Skin of body (tissue), 2 donors: ENCODE results near the gene GRIA1. TPM values are rescaled to one million over a fixed set of nuclear protein-coding genes. Genes with fewer than 3 reads are reported as not detected.

ENCODE experiments used
- DNase-seq: peaks from one replicate; lab custom pipeline; 2025; lab: John Stamatoyannopoulos, UW
- total RNA-seq: library from RNA; depleted of rRNA; stranded (reverse); fragments of >200 nt; gene quantifications from one replicate; pipeline ENCODE4 v1.2.3, GENCODE V29; 2014

Gene GRIA1
- total RNA-seq, 1 donor from 2014 or later = 2.5 TPM

DNA sequence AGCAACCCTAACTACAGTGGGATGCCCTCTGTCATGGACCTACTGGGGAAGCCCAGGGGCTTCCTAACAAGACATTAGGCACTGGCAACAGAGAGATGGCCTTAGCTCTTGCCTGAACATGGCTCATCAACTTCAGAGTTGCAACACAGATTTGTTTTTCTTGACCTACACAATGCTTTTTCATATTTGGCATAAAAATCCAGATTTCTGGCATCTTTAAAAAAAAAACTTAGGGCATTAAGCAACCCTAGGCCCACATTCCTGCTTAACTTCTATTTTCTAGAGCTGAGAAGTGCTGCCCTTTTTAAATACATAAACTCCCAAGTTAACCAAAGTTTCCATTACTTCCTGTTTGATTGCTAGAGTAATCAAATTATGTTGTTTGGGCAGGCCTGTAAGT, 8.0 kb downstream of the GRIA1 start:
- DNase-seq = no peak

DNA sequence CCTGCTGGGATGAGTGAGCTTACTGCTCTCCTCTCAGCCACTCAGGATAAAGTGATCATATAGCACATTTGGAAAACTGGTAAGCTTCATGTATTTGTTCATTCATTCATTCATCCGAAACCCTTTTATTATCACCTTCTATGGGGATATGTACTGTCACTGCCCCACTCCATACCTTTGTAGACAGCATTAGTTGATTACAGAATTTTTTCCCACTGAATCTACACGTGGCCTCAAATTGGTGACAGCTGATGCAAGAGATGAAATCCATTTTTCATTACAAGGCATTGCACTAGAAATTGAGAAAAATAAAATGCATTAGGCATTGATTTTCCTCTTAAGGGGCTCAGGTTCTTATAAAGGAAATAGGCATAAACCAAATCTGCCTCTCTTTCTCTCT, 9.7 kb downstream of the GRIA1 start:
- no peak for DNase-seq

GRCh38 chr5:153504726-153505125, 14.3 kb downstream of the GRIA1 start:
- DNase-seq = no peak

DNA sequence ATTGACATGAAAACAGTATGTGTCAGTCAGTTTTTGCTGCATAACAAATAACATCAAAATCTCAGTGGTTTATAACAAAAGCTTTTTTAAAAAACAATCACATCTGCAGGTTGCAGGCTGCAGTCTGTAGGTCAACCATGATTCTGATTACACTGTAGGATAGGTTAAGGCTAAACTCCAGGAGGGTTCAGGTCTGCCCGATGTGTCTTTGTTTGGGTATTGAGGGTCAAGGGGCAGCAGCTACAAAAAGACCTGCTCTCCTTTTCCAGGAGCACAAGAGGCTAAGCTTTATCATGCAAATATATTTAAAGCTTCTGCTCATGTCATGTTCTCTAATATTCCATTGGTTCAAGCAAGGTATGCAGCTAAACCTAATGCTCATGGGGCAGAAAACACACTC, 18.2 kb downstream of the GRIA1 start:
- DNase-seq = no peak

- DNase-seq = no peak
These were observed 21.2 kb downstream of the GRIA1 start for GRCh38 chr5:153511622-153512021.

- DNase-seq = no peak
These were observed 22.7 kb downstream of the GRIA1 start for GRCh38 chr5:153513156-153513555.

GRCh38 chr5:153515301-153515700, 24.8 kb downstream of the GRIA1 start:
- DNase-seq = no peak

GRCh38 chr5:153516504-153517240, 26.2 kb downstream of the GRIA1 start:
- DNase-seq = no peak

- no peak for DNase-seq
These were observed 26.8 kb downstream of the GRIA1 start for GRCh38 chr5:153517241-153517611.

DNA sequence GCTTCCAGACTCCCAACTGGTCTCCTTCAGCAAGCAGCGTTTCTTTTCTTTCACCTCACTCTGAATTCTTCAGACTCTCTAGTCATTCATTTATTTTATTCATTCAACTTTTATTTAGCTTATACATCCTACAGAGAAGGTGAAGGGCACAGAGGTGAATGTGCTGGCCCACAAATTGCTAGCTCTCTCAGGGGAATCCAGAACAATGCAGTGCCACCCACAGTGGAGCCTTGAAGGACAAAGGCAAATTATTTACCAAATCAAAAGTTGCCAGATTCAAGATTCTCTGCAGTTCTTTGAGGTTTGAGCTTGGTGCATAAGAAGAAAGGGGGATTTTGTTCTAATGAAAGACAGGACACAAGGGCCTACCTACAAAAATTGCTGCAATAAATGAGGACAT, 29.7 kb downstream of the GRIA1 start:
- no peak for DNase-seq

DNA sequence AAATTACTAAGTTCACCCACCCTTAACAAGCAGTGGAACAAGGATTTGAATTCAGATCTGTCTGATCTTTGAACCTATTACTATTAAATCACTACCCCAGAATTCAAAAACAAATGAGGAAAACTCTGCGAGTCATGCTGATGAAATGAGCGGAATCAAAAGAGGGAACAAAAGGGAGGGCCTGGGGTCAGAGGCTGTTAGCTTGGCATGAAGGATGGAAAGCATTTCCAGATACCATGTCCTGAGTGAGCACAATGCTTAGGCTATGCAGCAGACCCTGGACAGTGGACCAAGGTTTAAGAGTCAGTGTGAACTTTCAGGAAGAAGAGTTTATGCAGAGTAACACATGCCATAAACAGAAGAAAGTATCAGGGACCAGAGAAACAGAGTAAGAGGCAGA, 30.5 kb downstream of the GRIA1 start:
- DNase-seq = no peak

GRCh38 chr5:153523211-153523610, 32.7 kb downstream of the GRIA1 start:
- DNase-seq = no peak

DNA sequence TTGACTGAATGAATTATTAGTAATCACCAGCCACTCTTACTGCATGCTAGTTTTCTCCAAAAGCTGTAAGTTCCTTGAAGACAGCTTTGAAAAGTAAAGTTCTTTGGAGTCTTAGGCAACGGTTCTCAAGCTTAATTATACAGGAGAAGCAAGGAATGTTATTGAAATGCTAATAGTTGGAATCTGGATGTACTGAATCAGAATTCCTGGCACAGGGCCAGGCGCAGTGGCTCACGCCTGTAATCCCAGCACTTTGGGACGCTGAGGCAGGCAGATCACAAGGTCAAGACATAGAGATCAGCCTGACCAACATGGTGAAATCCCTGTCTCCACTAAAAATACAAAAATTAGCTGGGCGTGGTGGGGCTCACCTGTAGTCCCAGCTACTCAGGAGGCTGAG, 33.4 kb downstream of the GRIA1 start:
- DNase-seq = no peak

DNA sequence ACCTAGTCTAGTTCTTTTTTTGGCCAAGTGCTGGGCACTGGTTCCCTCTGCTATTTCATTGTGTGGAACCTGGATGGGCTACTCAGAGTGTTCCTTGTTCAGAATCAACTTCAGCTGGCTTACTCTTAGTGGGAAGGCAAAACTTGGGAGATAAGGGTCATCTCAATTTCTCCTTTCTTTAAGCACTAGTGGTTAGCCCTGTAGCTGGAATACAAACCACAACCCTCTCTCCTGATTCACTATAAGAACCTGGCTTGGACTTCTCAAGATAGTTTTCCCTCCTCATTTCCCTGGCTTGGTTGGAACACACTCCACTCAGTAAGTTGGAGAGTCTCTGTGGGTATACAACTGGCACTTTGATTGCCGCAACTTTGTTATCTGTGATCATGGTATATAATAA, 35.1 kb downstream of the GRIA1 start:
- no peak for DNase-seq

DNA sequence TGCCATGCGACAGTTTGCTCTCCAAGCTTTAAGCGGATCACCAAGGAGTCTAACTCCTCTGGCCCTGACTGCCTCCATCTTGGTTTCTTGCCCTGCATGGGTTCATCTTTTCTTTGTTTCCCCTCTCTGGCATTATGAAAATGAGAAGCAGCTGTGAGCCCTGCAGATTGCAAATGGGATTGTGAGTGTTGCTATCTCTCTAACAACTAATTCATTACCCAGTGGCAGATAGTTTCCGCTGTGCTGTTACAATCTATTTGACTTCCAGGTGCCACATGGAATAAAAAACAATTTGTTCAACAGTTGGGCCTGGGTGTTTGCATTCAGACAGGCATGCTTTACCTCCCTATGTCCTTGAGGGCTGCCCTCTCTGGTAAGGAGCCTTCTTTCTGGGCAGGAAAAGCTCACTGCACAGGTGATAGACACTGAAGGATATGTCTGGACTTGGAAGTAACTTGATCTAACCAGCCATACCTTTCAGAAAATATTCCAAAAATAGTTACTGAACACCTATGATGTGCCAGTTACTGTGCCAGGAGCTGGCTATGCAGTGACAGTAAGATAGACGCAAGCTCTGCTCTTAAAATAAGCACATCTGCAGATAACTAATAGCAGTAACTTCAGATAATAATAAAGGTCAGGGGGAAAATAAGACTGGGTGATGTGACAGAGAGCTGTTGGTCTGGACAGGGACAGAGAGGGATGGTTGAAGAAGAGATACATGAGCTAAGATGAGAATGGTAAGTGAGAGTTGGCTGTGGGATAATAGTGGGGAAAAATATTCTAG, 40.1 kb downstream of the GRIA1 start:
- DNase-seq = no peak

DNA sequence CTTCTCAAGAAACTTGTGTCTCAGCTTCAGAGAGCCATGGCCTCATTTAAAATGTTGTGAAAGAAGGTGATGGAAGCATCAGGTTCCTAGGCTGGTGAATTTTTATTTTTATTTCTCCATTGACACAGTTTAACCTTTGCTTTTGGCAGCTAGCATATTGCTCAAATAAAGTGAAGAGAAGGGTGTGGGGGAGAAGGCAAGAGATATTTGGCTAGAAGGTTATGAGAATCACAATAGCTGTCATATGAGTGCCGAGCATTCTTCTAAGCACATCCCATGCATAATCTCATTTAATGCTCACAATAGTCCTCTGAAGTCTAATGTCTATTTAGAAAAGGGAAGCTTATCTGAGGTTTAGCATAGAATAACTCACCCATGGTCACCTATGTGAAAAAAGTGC, 43.1 kb downstream of the GRIA1 start:
- no peak for DNase-seq

GRCh38 chr5:153534102-153534501, 43.6 kb downstream of the GRIA1 start:
- DNase-seq = no peak

GRCh38 chr5:153537207-153537606, 46.7 kb downstream of the GRIA1 start:
- DNase-seq = no peak

GRCh38 chr5:153539983-153540382, 49.5 kb downstream of the GRIA1 start:
- no peak for DNase-seq

- DNase-seq = no peak
These were observed 52.1 kb downstream of the GRIA1 start for GRCh38 chr5:153542536-153542935.

DNA sequence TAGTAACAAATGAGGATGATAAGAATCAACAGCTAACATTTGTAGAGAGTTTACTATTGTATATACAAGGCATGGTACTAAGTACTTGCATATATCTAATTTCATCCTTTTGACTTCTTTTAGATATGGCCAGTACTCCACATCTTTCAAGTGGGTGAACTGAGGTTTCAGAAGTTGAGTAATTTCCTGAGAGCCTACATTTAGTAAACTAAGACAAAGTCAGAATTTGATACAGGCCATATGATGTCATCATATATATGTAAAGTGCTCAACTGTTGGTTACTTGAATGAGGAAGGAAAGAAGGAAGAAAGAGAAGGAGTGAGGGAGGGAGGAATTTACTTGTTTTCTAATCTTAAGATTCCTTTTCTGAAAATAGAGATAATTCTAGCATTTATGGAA, 52.8 kb downstream of the GRIA1 start:
- no peak for DNase-seq

- no peak for DNase-seq
These were observed 53.5 kb downstream of the GRIA1 start for GRCh38 chr5:153543959-153544470.

DNA sequence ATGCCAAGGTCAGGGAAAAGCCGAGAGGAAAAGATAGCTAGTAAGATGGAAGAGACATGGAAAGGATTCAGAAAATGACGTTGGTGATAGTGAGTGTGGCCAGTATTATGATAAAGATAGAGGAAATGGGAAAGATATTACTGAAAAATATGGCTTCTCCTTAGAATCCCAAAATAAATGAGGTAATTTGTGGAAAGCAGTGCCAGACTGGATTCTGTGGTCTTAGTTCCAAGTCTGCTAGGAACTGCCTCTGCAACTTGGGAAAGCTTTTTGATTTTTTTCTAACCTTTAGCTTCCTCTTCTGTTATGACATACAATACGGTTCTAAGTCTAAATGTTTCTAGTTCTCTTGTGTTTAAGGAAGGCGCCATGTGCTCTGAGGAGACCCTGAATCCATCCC, 54.2 kb downstream of the GRIA1 start:
- no peak for DNase-seq
